Large intestine (tissue), 3 donors: ENCODE data around the gene FLNB. TPM values are rescaled to one million over a fixed set of nuclear protein-coding genes. Genes with fewer than 3 reads are reported as not detected.

Experiments
- DNase-seq, 2 donors: peaks; one replicate each; pipeline versions ENCODE4 v3.0.0 to v3.0.0-alpha.2; 2013
- H3K27ac ChIP-seq: one replicate; pipeline ENCODE4 v1.5.1; 2013; ENCODE audit warnings: low read length
- H3K27me3 ChIP-seq: 2 replicates; pipeline ENCODE4 v1.6.1; 2013; ENCODE audit warnings: low read length; ENCODE audit not compliant: control insufficient read depth, insufficient read depth
- H3K36me3 ChIP-seq: 2 replicates; pipeline ENCODE4 v1.6.1; 2013; ENCODE audit warnings: low read length; ENCODE audit not compliant: control insufficient read depth, insufficient read depth
- H3K4me1 ChIP-seq: one replicate; pipeline ENCODE4 v1.6.1; 2013; ENCODE audit warnings: low read length; ENCODE audit not compliant: control insufficient read depth, insufficient read depth
- H3K4me3 ChIP-seq: one replicate; pipeline ENCODE4 v1.5.1; 2013; ENCODE audit warnings: low read length
- H3K9me3 ChIP-seq: one replicate; pipeline ENCODE4 v1.6.1; 2013; ENCODE audit warnings: mild to moderate bottlenecking, low read depth, low read length, moderate library complexity; ENCODE audit not compliant: control insufficient read depth
- WGBS: methylation state at CpG from one replicate; pipeline ENCODE4 v1.1.5; 2013; ENCODE audit warnings: low lambda C conversion rate; ENCODE audit not compliant: insufficient coverage; 5-methylcytosine and 5-hydroxymethylcytosine counted together
- polyA plus RNA-seq: library from polyadenylated mRNA; unstranded; fragments of 120-200 nt; gene quantifications from one replicate; pipeline ENCODE4 v1.2.1, GENCODE V29; 2013

The FLNB gene
- polyA plus RNA-seq, 1 donor: 149 TPM

DNA sequence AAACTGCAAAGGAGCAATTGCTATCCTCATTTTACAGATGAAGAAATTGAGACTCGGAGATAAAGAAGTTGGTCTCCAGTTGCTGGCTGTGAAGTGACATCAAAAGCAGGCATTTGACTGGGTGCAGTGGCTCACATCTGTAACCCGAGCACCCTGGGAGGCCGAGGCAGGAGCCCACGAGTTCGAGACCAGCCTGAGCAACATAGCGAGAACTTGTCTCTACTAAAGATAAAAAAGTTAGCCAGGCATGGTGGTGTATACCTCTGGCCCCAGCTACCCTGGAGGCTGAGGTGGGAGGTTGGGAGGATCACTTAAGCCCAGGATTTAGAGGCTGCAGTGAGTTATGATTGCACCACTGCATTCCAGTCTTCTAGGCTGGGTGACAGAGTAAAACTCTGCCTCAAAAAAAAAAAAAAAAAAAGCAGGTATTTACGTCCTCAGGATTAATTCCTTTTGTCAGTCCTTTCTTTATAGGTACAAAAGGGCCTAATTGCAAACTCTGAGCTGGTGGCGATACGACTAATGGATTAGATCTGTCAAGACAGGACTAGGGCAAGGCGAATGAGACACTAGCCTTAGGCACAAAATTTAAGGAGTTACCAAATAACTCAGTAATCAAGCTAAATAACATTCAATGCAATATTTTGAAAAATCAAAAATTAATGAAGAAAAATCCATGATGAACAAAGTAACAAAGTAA, 208.4 kb downstream of the FLNB start:
- H3K9me3 ChIP-seq: no peaks in the 10 kb centered on the region
- H3K27ac ChIP-seq: no peak overlapping the region
- no peak for DNase-seq
- H3K4me1 ChIP-seq: peaks cover 8% of the 10 kb centered on the region
- no peak overlapping the region for H3K4me3 ChIP-seq
- H3K27me3 ChIP-seq: no peaks in the 10 kb centered on the region
- no peaks in the 10 kb centered on the region for H3K36me3 ChIP-seq
- 100% methylated on average over 1 of the region's 10 CpGs for WGBS

DNA sequence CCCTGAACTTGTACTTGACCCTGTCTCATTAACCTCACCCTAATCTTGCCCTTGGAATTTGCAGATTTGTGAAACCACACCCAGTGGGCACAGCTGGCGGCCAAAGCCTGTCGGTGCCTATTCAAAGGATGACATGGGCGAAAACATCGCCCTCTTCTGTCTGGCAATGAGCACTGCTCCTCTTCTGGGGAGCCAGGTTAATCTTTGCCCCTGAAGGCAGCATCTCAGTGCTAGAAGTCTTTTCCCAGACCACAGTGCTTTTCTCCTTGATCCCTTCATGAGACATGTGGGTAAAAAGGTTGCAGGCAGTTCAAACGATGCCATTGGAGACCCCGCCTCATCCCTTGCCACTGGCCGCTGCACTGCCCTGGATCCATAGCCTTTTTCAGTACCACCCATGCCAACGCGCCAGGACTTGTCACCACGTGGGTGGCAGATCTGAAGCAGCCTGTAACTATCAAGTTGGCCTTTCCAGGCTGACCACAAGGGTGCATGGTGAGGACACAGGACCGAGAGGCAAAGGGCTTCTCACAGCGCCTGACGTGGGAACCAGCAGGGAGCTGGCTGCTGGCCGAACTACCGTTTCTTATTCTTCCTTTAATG, 209.1 kb downstream of the FLNB start:
- H3K4me1 ChIP-seq: peaks cover 13% of the 10 kb centered on the region
- 51% methylated on average over 3 of the region's 15 CpGs for WGBS
- H3K27me3 ChIP-seq: no peaks in the 10 kb centered on the region
- no peak overlapping the region for H3K4me3 ChIP-seq
- no peaks in the 10 kb centered on the region for H3K36me3 ChIP-seq
- H3K27ac ChIP-seq: no peak overlapping the region
- DNase-seq: peak; percentile 68 to 73
- no peaks in the 10 kb centered on the region for H3K9me3 ChIP-seq

DNA sequence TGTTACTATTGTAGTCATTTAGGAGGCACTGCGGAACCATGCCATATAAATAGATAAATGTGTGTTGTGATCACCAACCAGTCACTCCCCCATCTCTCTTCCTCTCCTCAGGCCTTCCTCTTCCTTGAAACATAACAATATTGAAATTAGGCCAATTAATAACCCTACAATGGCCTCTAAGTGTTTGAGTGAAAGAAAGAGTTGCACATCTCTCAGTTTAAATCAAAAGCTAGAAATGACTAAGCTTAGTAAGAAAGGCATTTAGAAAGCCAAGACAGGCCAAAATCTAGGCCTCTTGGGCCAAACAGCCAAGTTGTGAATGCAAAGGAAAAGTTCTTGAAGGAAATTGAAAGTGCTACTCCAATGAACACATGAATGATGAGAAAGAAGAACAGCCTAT, 210.7 kb downstream of the FLNB start:
- Histone ChIP-seq H3K4me3 (no peak overlapping the region), H3K4me1 (peaks cover 13% of the 10 kb centered on the region), H3K27ac (no peak overlapping the region), H3K27me3 (no peaks in the 10 kb centered on the region), H3K36me3 (no peaks in the 10 kb centered on the region), H3K9me3 (no peaks in the 10 kb centered on the region)
- no peak for DNase-seq
- WGBS: no CpG with 5 or more reads among the region's 1 CpG

Other genes starting within 250 kb of the FLNB start
- 56.2 TPM for gene DNASE1L3, start 202.6 kb downstream of the FLNB start, polyA plus RNA-seq
- gene ABHD6, start 229.4 kb downstream of the FLNB start, polyA plus RNA-seq: 33.8 TPM